HCT116 (cell line): Measurements from ENCODE around the gene TMEM123.

Experiments
- EGR1 ChIP-seq: IDR thresholded peaks from 2 replicates; pipeline ENCODE4 v1.6.1; 2012; ENCODE audit warnings: low read depth
- EZH2 ChIP-seq: fragments of 200-600 bp; sonication (generic); IDR thresholded peaks from 2 replicates; pipeline ENCODE4 v1.6.1; 2017; ENCODE audit warnings: antibody characterized with exemption, mixed run types
- EZH2phosphoT487 ChIP-seq: fragments of 200-600 bp; IDR thresholded peaks from 2 replicates; pipeline ENCODE4 v1.6.1; 2018; ENCODE audit warnings: antibody characterized with exemption, borderline replicate concordance
- JUND ChIP-seq: IDR thresholded peaks from 2 replicates; pipeline ENCODE4 v1.6.1; 2012
- POLR2A ChIP-seq: IDR thresholded peaks from 2 replicates; pipeline ENCODE4 v1.7.0; 2011; ENCODE audit warnings: borderline replicate concordance; ENCODE audit not compliant: insufficient read depth, insufficient read length; ENCODE audit errors: extremely low read depth
- POLR2AphosphoS5 ChIP-seq: IDR thresholded peaks from 2 replicates; pipeline ENCODE4 v1.6.1; 2011; ENCODE audit warnings: mild to moderate bottlenecking, low read depth, low read length, moderate library complexity
- SIN3A ChIP-seq: IDR thresholded peaks from 2 replicates; pipeline ENCODE4 v1.6.1; 2012; ENCODE audit warnings: low read depth
- SP1 ChIP-seq: IDR thresholded peaks from 2 replicates; pipeline ENCODE4 v1.6.1; 2012; ENCODE audit warnings: low read depth
- ZNF274 ChIP-seq: fragments of 200-500 bp; sonication (Bioruptor generic); IDR thresholded peaks from 2 replicates; pipeline ENCODE4 v1.6.1; 2014; ENCODE audit warnings: mild to moderate bottlenecking, low read depth, low read length, inconsistent platforms
- TF ChIP-seq, protein P1 (sequence below), 3 experiments: fragments of 200-600 bp in 1 of 3; sonication (generic) in 1 of 3; IDR thresholded peaks in 2 of 3; conservative IDR thresholded peaks in 1 of 3; 2 replicates each; pipeline ENCODE4 v1.5.1; 2012 to 2017; ENCODE audit warnings: low read depth in 2 of 3, low read length in 2 of 3, antibody characterized with exemption in 1 of 3, borderline replicate concordance in 1 of 3, control low read depth in 1 of 3, mild to moderate bottlenecking in 1 of 3, mixed read lengths in 1 of 3, mixed run types in 1 of 3, moderate library complexity in 1 of 3; ENCODE audit not compliant: insufficient read depth in 1 of 3
- TF ChIP-seq, protein P2 (sequence below): IDR thresholded peaks from 2 replicates; pipeline ENCODE4 v1.6.1; 2012; ENCODE audit warnings: low read depth

DNA sequence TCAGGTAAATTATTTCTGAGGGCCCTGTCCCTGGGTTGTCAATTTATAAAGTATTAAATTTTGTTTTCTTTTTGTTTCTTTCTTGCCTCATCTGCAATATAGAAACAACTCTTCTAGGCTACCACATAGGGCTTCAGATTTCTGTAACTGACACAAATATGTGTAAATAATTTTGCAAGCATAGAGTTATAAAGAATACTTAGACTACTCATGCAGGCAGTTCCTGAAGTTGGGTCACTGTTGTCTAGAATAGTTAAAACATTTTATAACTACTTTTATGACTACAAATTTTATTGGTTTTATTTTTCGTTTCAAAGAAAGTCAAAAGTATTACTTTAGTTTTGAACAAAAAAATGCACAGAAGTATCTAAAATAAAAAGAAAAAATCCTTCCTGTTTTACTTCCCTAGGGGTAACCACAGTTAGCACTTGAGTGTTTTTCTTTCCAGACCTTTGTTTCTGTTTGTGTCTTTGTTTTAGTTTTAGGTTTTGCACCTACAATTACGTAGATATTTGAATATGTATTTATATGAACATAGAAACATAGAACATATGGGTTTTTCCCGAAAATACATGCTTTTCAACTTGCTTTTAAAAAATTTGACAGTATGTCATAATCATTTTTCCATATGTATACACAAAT is 12.4 kb upstream of the TMEM123 start:
- TF ChIP-seq, protein P1, sequence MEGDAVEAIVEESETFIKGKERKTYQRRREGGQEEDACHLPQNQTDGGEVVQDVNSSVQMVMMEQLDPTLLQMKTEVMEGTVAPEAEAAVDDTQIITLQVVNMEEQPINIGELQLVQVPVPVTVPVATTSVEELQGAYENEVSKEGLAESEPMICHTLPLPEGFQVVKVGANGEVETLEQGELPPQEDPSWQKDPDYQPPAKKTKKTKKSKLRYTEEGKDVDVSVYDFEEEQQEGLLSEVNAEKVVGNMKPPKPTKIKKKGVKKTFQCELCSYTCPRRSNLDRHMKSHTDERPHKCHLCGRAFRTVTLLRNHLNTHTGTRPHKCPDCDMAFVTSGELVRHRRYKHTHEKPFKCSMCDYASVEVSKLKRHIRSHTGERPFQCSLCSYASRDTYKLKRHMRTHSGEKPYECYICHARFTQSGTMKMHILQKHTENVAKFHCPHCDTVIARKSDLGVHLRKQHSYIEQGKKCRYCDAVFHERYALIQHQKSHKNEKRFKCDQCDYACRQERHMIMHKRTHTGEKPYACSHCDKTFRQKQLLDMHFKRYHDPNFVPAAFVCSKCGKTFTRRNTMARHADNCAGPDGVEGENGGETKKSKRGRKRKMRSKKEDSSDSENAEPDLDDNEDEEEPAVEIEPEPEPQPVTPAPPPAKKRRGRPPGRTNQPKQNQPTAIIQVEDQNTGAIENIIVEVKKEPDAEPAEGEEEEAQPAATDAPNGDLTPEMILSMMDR (IDR thresholded peaks at IDR 0.05 in 2 of 3, conservative IDR thresholded peaks at IDR 0.05 in 1 of 3; ENCODE audit: borderline replicate concordance in 1 of 3, insufficient read depth in 1 of 3, low read depth in 2 of 3, low read length in 2 of 3): no peak
- TF ChIP-seq EZH2: no peak
- TF ChIP-seq EZH2phosphoT487: no peak
- no peak for TF ChIP-seq SIN3A
- no peak for TF ChIP-seq ZNF274
- no peak for TF ChIP-seq EGR1
- TF ChIP-seq POLR2A: no peak
- no peak for TF ChIP-seq POLR2AphosphoS5
- TF ChIP-seq JUND: no peak
- TF ChIP-seq SP1: no peak
- TF ChIP-seq, protein P2, sequence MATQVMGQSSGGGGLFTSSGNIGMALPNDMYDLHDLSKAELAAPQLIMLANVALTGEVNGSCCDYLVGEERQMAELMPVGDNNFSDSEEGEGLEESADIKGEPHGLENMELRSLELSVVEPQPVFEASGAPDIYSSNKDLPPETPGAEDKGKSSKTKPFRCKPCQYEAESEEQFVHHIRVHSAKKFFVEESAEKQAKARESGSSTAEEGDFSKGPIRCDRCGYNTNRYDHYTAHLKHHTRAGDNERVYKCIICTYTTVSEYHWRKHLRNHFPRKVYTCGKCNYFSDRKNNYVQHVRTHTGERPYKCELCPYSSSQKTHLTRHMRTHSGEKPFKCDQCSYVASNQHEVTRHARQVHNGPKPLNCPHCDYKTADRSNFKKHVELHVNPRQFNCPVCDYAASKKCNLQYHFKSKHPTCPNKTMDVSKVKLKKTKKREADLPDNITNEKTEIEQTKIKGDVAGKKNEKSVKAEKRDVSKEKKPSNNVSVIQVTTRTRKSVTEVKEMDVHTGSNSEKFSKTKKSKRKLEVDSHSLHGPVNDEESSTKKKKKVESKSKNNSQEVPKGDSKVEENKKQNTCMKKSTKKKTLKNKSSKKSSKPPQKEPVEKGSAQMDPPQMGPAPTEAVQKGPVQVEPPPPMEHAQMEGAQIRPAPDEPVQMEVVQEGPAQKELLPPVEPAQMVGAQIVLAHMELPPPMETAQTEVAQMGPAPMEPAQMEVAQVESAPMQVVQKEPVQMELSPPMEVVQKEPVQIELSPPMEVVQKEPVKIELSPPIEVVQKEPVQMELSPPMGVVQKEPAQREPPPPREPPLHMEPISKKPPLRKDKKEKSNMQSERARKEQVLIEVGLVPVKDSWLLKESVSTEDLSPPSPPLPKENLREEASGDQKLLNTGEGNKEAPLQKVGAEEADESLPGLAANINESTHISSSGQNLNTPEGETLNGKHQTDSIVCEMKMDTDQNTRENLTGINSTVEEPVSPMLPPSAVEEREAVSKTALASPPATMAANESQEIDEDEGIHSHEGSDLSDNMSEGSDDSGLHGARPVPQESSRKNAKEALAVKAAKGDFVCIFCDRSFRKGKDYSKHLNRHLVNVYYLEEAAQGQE: no peak
